ENCODE measurements around the gene FBXL7.

The FBXL7 gene

GRCh38 chr5:15645381-15646160 is 145.6 kb downstream of the FBXL7 start:
- Histone ChIP-seq H3K4me3 (replicated peaks; ENCODE audit: low read depth, low read length) (no peak overlapping the region), H3K36me3 (ENCODE audit: control insufficient read depth, insufficient read depth, low read length) (no peaks in the 10 kb centered on the region), H3K27me3 (replicated peaks; ENCODE audit: control insufficient read depth, insufficient read depth, low read length) (no peaks in the 10 kb centered on the region)
- TF ChIP-seq, protein P1, sequence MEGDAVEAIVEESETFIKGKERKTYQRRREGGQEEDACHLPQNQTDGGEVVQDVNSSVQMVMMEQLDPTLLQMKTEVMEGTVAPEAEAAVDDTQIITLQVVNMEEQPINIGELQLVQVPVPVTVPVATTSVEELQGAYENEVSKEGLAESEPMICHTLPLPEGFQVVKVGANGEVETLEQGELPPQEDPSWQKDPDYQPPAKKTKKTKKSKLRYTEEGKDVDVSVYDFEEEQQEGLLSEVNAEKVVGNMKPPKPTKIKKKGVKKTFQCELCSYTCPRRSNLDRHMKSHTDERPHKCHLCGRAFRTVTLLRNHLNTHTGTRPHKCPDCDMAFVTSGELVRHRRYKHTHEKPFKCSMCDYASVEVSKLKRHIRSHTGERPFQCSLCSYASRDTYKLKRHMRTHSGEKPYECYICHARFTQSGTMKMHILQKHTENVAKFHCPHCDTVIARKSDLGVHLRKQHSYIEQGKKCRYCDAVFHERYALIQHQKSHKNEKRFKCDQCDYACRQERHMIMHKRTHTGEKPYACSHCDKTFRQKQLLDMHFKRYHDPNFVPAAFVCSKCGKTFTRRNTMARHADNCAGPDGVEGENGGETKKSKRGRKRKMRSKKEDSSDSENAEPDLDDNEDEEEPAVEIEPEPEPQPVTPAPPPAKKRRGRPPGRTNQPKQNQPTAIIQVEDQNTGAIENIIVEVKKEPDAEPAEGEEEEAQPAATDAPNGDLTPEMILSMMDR (IDR thresholded peaks at IDR 0.05; ENCODE audit: insufficient read depth, low read length, poor library complexity, severe bottlenecking) = no peak
- DNase-seq (ENCODE audit: extremely low read depth, insufficient read length) = no peak

DNA sequence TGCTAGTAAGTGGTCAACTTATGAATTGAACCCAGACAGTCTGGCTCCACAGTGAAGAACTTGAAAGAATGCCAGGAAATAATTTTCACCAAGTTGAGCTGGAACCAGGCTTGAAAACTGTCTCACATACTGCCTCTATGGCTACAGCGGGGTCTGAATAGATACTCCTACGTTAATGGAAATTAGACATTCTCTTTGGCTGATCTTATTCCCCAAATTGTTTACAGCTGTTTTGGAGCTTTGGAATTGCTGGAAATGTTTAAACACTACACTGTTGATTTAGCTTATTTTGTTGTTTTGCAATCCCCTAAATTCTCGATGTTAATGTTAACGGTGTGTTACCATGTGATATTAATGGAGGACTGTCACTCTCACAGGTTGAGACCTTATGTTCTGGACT is 146.4 kb downstream of the FBXL7 start:
- TF ChIP-seq, protein P1 (IDR thresholded peaks at IDR 0.05; ENCODE audit: insufficient read depth, low read length, poor library complexity, severe bottlenecking) = no peak

GRCh38 chr5:15647251-15647650 is 147.3 kb downstream of the FBXL7 start:
- H3K27me3 ChIP-seq (replicated peaks; ENCODE audit: control insufficient read depth, insufficient read depth, low read length) = no peaks in the 10 kb centered on the region
- no peaks in the 10 kb centered on the region for H3K36me3 ChIP-seq (ENCODE audit: control insufficient read depth, insufficient read depth, low read length)
- no peak for DNase-seq (ENCODE audit: extremely low read depth, insufficient read length)
- TF ChIP-seq, protein P1 (IDR thresholded peaks at IDR 0.05; ENCODE audit: insufficient read depth, low read length, poor library complexity, severe bottlenecking) = no peak
- no peak overlapping the region for H3K4me3 ChIP-seq (replicated peaks; ENCODE audit: low read depth, low read length)

More for the DNA sequence above, 146.4 kb downstream of the FBXL7 start:
- Histone ChIP-seq H3K27me3 (replicated peaks; ENCODE audit: control insufficient read depth, insufficient read depth, low read length) (no peaks in the 10 kb centered on the region), H3K36me3 (ENCODE audit: control insufficient read depth, insufficient read depth, low read length) (no peaks in the 10 kb centered on the region), H3K4me3 (replicated peaks; ENCODE audit: low read depth, low read length) (no peak overlapping the region)
- DNase-seq (ENCODE audit: extremely low read depth, insufficient read length) = no peak

GRCh38 chr5:15650266-15650665 is 150.3 kb downstream of the FBXL7 start:
- no peaks in the 10 kb centered on the region for H3K27me3 ChIP-seq (replicated peaks; ENCODE audit: control insufficient read depth, insufficient read depth, low read length)
- H3K36me3 ChIP-seq (ENCODE audit: control insufficient read depth, insufficient read depth, low read length) = no peaks in the 10 kb centered on the region
- no peak for DNase-seq (ENCODE audit: extremely low read depth, insufficient read length)
- H3K4me3 ChIP-seq (replicated peaks; ENCODE audit: low read depth, low read length) = no peak overlapping the region
- TF ChIP-seq, protein P1 (IDR thresholded peaks at IDR 0.05; ENCODE audit: insufficient read depth, low read length, poor library complexity, severe bottlenecking) = no peak

DNA sequence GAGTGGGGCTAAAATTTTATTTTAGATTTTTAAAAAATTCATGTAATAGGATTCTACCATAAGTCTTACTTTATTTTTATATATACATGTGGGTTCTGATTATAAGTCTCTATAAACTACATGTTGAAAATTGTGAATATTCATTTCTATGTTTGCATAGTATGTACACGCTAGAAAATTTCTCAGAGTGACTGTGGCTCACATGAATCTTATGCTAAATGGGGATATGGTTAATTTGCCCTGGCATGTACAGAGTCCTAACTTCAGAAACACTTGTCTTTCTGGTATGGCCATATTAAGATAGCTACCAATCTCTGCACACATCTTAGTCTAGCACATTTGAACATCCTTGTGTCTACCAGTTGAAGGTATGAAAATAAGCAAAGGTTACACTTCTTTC is 154.8 kb downstream of the FBXL7 start:
- H3K4me3 ChIP-seq (replicated peaks; ENCODE audit: low read depth, low read length) = no peak overlapping the region
- no peaks in the 10 kb centered on the region for H3K36me3 ChIP-seq (ENCODE audit: control insufficient read depth, insufficient read depth, low read length)
- TF ChIP-seq, protein P1 (IDR thresholded peaks at IDR 0.05; ENCODE audit: insufficient read depth, low read length, poor library complexity, severe bottlenecking) = no peak
- no peaks in the 10 kb centered on the region for H3K27me3 ChIP-seq (replicated peaks; ENCODE audit: control insufficient read depth, insufficient read depth, low read length)
- DNase-seq (ENCODE audit: extremely low read depth, insufficient read length) = no peak
